Small intestine (tissue), 7 donors: ENCODE results near the gene KIAA1217. TPM values are rescaled to one million over a fixed set of nuclear protein-coding genes. Genes with fewer than 3 reads are reported as not detected.
A peak's percentile ranks its signal among the peaks of the same experiment; 100 is the strongest.

Source experiments
- DNase-seq, 2 donors: peaks; one replicate each; pipeline versions ENCODE4 v3.0.0 to v3.0.0-alpha.2; 2013
- FAIRE-seq: peaks from 2 replicates; lab custom pipeline; 2012; peaks lifted over from hg19 to GRCh38; lab: Jason Lieb, UNC
- H3K27ac ChIP-seq, 3 donors: one replicate each; pipeline ENCODE4 v1.5.1; 2013; ENCODE audit warnings: low read length in 2 of 3, mild to moderate bottlenecking in 2 of 3, control low read depth in 1 of 3, inconsistent platforms in 1 of 3, low read depth in 1 of 3, moderate library complexity in 1 of 3
- H3K27me3 ChIP-seq, 3 donors: one replicate each; pipeline ENCODE4 v1.6.1; 2013; ENCODE audit warnings: low read length in 3 of 3, inconsistent platforms in 1 of 3; ENCODE audit not compliant: control insufficient read depth in 3 of 3, insufficient read depth in 3 of 3
- H3K36me3 ChIP-seq, 3 donors: one replicate each; pipeline ENCODE4 v1.6.1; 2013; ENCODE audit warnings: low read length in 3 of 3, inconsistent platforms in 1 of 3, low read depth in 1 of 3, mild to moderate bottlenecking in 1 of 3, moderate library complexity in 1 of 3; ENCODE audit not compliant: control insufficient read depth in 3 of 3, insufficient read depth in 2 of 3
- H3K4me1 ChIP-seq, 3 donors: one replicate each; pipeline ENCODE4 v1.6.1; 2013; ENCODE audit warnings: low read length in 2 of 3, inconsistent platforms in 1 of 3, low read depth in 1 of 3, mild to moderate bottlenecking in 1 of 3, moderate library complexity in 1 of 3; ENCODE audit not compliant: control insufficient read depth in 3 of 3, insufficient read depth in 2 of 3
- H3K4me3 ChIP-seq, 3 donors: one replicate each; pipeline ENCODE4 v1.5.1; 2013; ENCODE audit warnings: low read length in 3 of 3, control low read depth in 1 of 3, inconsistent platforms in 1 of 3, low read depth in 1 of 3, mild to moderate bottlenecking in 1 of 3, moderate library complexity in 1 of 3
- H3K9me3 ChIP-seq, 2 donors: one replicate each; pipeline ENCODE4 v1.6.1; 2013; ENCODE audit warnings: low read depth in 1 of 2, low read length in 1 of 2; ENCODE audit not compliant: control insufficient read depth in 2 of 2, insufficient read depth in 1 of 2
- WGBS, 3 donors: extraction: QIAGEN DNeasy Blood & Tissue Kit; methylation state at CpG; one replicate each; pipeline ENCODE4 v1.1.7; 2013; 5-methylcytosine and 5-hydroxymethylcytosine counted together
- polyA plus RNA-seq, 4 donors: library from polyadenylated mRNA; stranded (reverse) in 3 of 4; unstranded in 1 of 4; fragments of 200-250 nt in 3 of 4; fragments of 120-200 nt in 1 of 4; gene quantifications; one replicate each; pipeline versions ENCODE4 v1.2.1 to v1.2.3, GENCODE V29; 2013
- donor health status: healthy with polysubstance abuse.
- donor health status: control.
- donor health status: control.
- donor health status: Bipolar disorder and iron deficiency.
- donor health status: healthy.

KIAA1217 gene
- polyA plus RNA-seq, 4 donors = 9.0 to 55.1 (median 11.0) TPM

DNA sequence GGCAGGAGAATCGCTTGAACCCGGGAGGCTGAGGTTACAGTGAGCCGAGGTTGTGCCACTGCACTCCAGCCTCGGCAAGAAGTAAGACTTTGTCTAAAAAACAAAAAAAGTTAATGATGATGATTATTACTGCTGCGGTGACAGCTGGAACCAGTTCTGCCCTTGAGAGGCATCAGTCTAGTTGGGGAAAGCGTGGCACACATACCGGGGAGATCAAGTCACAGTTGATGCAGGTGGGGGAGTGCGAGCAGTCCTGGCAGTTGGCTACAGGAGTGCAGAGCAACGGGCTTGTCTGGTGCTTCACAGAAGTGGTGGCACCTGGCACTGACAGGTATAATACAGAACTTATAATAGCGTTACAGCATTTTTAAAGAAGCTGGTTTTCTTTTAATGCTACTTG is 341.7 kb downstream of the KIAA1217 start:
- WGBS, 3 donors = 84 to 85% (median 85%) methylated on average over 10 of the region's 10 CpGs
- Histone ChIP-seq H3K4me3 (no peak overlapping the region), H3K27me3 (no peaks in the 10 kb centered on the region), H3K36me3 (peaks cover 5 to 15% (median 5%) of the 10 kb centered on the region in 3 donors), H3K4me1 (peaks cover 0 to 9% (median 0%) of the 10 kb centered on the region in 3 donors), H3K9me3 (no peaks in the 10 kb centered on the region), H3K27ac (no peak overlapping the region)
- FAIRE-seq = no peak
- DNase-seq = no peak

DNA sequence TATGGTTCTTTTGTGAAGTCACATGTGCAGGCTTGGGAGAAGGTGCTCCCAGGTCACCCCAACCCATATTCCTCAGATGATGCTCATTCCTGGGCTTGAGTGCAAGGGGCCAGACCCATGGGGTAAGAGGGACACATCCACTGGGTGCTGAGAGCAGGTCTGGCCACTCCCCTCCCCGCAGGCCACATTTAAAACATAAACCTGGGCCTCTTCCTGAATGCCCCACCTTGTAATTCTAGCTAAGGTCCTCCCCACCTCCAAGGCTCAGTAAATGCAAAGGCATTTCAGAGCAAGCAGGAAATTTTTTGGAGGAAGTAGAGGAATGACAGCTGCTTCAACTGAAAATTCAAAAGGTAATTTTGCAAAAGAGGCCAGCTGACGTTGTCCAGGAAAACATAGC is 342.2 kb downstream of the KIAA1217 start:
- Histone ChIP-seq H3K4me1 (peaks cover 0 to 9% (median 0%) of the 10 kb centered on the region in 3 donors), H3K27ac (no peak overlapping the region), H3K4me3 (no peak overlapping the region), H3K27me3 (no peaks in the 10 kb centered on the region), H3K36me3 (peaks cover 2 to 10% (median 2%) of the 10 kb centered on the region in 3 donors), H3K9me3 (no peaks in the 10 kb centered on the region)
- WGBS, 3 donors = 34 to 44% (median 40%) methylated on average over 2 of the region's 2 CpGs
- DNase-seq = no peak
- FAIRE-seq = no peak

DNA sequence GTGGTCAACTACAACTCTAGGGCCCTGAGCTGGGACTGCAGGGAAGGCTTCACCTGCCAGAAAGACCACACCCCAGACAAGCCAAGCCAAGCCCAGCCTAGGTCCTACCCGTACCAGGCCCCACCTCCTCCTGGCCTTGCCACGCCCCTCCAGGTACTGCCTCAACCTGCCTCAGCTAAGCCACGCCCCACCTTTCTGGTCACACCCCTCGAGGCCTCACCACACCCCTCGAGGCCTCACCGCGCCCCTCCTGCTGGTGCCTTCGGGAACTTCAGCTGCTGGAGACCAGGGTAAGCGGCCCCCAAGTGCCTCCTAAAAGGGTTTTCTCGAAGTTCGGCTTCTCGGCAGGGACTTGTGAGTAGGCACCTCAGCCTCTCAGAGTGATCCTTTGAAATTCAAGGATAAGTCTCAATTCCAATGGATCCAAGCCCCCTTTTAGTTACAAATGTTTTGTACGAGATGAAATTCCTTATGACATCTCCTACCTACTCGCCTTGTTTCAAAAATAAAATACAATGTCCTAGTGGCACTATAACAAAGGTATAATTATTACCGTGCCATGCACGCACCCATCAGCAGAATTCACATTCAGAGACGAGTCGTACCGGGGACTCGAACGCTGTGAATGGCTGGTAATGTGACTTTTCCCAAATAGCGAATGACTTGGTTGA is 343.5 kb downstream of the KIAA1217 start:
- peaks cover 1 to 10% (median 2%) of the 10 kb centered on the region in 3 donors for H3K36me3 ChIP-seq
- no peak overlapping the region for H3K4me3 ChIP-seq
- no peaks in the 10 kb centered on the region for H3K27me3 ChIP-seq
- H3K27ac ChIP-seq = no peak overlapping the region
- H3K4me1 ChIP-seq = peaks cover 0 to 12% (median 0%) of the 10 kb centered on the region in 3 donors
- DNase-seq (peak; percentile 78 to 81), FAIRE-seq (no peak)
- H3K9me3 ChIP-seq = no peaks in the 10 kb centered on the region
- 45 to 60% (median 54%) methylated on average over 22 of the region's 22 CpGs for WGBS, 3 donors

DNA sequence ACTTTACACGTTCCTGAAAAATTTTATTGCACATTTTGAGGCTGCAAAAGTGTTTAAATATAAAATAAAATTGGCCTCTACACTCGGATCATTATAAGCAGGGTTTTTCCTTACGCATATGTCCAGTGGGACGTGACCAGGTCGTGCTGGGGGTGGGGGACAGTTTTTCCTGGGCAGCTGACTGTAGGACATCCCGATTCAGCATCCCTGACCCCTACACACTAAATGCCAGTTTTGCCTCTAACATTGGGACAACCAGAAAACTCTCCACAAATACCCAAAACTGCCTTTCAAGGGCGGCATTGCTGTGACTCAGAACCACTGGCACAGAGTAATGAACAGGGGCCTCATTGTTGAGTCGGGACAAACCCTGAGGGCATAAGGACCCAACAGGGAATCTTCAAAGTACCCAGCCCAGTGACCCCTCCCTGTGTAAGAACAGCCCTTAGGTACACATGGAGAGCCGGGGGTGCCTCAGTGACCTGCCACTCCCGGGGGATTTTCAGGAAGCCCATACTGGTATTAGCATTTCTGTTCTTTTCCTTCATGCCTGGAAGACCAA is 344.2 kb downstream of the KIAA1217 start:
- Histone ChIP-seq H3K9me3 (no peaks in the 10 kb centered on the region), H3K27me3 (no peaks in the 10 kb centered on the region), H3K27ac (no peak overlapping the region), H3K4me3 (no peak overlapping the region), H3K36me3 (peaks cover 0 to 10% (median 0%) of the 10 kb centered on the region in 3 donors), H3K4me1 (peaks cover 0 to 12% (median 0%) of the 10 kb centered on the region in 3 donors)
- WGBS, 3 donors = 64 to 71% (median 66%) methylated on average over 10 of the region's 10 CpGs
- no peak for FAIRE-seq
- DNase-seq = no peak

DNA sequence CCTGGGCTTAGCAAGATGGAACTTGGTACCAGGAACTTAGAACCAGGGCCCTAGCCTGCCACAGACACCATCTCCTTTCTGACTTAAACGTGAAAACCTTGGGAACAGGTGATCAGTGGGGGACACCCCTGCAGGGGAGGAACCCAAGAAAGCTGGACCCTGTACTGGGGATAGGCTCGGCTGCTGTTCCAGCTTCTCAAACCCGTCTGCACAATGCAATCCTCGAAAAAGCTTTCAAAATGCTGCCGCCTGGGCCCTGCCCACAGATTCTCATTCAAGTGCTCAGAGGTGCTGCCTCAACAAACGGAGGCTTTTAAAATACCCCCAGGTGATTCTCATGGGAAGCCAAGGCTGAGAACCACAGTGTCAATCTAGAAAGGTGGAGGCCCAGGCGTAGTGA is 345.1 kb downstream of the KIAA1217 start:
- no peak for DNase-seq
- no peak overlapping the region for H3K4me3 ChIP-seq
- no peaks in the 10 kb centered on the region for H3K9me3 ChIP-seq
- no peak for FAIRE-seq
- H3K27me3 ChIP-seq = no peaks in the 10 kb centered on the region
- H3K4me1 ChIP-seq = peaks cover 0 to 12% (median 0%) of the 10 kb centered on the region in 3 donors
- H3K27ac ChIP-seq = no peak overlapping the region
- WGBS, 3 donors = 45 to 78% (median 55%) methylated on average over 7 of the region's 7 CpGs
- peaks cover 0 to 10% (median 0%) of the 10 kb centered on the region in 3 donors for H3K36me3 ChIP-seq

DNA sequence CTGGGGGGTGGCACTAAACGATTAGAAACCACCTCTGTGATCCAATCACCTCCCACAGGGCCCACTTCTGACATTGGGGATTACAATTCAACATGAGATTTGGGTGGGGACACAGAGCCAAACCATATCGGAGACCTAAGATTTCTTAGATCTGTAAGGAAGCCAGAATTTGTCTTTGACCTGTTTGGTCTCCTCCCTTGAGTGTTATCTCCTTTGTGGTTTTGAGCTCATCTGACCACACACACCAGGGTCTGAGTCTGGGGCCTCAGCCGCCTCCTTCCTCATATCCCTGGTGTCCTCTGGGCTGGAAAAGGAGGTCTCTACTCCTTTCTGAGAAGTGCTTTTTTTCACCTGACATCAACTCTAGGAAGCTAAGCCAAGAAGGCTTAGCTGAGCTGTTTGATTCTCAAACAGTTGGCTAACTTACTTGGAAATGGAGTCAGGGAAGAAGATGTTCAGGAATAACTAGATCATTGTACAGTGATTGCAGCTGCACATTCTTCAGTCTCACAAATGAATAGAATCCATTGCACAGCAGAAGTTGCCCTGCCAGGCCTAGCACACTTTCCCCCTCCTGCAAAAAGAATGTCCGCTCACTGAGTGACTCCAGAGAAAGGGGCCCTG is 347.3 kb downstream of the KIAA1217 start:
- WGBS, 3 donors = 78 to 81% (median 80%) methylated on average over 4 of the region's 4 CpGs
- no peak overlapping the region for H3K4me3 ChIP-seq

DNA sequence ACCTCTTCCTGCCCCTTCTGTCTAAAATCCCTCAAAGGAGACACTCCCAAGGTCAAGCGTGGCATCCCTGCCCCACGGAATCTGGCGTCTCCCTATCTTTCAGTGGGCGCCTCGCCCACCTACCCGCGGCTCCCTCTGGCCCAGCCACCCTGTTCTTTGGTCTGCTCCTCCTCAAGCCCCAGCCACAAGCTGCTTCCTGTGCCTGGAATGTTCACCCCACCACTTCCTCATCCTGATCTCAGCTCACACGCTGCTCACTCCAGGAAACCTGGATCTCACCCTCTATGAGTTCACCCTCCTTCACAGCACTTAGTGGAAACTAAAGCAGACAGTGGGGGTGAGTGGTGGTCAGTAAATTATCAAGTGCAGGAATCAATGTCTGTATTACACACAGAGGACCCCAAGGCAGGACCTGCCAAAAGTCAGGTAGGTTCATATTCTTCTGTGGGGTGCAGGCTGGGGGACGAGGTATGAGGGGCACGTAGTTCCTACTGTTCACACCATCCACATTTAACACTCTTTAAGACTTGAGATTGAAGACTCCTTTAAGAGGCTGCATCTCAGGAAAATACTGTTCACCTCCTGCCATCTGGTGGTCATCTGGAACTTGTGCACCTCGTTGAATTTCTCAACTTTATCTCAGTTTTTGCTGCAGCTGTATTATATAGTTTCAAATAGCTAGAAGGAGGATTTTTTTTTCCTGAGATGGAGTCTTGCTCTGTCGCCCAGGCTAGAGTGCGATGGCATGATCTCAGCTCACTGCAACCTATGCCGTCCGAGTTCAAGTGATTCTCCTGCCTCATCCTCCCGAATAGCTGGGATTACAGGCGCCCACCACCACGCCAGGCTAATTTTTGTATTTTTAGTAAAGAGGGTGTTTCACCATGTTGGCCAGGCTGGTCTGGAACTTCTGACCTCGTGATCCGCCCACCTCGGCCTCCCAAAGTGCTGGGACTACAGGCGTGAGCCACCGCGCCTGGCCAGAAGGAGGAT is 348.1 kb downstream of the KIAA1217 start:
- Histone ChIP-seq H3K36me3 (no peaks in the 10 kb centered on the region), H3K9me3 (peaks cover 0 to 8% of the 10 kb centered on the region in 2 donors), H3K4me1 (peaks cover 0 to 12% (median 0%) of the 10 kb centered on the region in 3 donors), H3K27me3 (no peaks in the 10 kb centered on the region), H3K4me3 (no peak overlapping the region), H3K27ac (no peak overlapping the region)
- WGBS, 3 donors = 49 to 57% (median 53%) methylated on average over 24 of the region's 24 CpGs
- peak; percentile 53 to 59 for DNase-seq
- no peak for FAIRE-seq

More for the DNA sequence above, 347.3 kb downstream of the KIAA1217 start:
- no peak for FAIRE-seq
- no peaks in the 10 kb centered on the region for H3K36me3 ChIP-seq
- no peak overlapping the region for H3K27ac ChIP-seq
- peaks cover 0 to 8% of the 10 kb centered on the region in 2 donors for H3K9me3 ChIP-seq
- no peak for DNase-seq
- H3K27me3 ChIP-seq = no peaks in the 10 kb centered on the region
- peaks cover 0 to 12% (median 0%) of the 10 kb centered on the region in 3 donors for H3K4me1 ChIP-seq
